Heart left ventricle (tissue), 13 donors: ENCODE data around the gene MYB.

Source experiments
- CTCF ChIP-seq, 12 donors: fragments of 200-600 bp; sonication (generic) in 4 of 12; IDR thresholded peaks; one replicate each; pipeline versions ENCODE4 v1.5.0 to v1.8.0; 2018 to 2022; ENCODE audit warnings: antibody characterized with exemption in 12 of 12, mild to moderate bottlenecking in 5 of 12
- POLR2A ChIP-seq, 2 donors: fragments of 450-650 bp; IDR thresholded peaks; one replicate each; pipeline ENCODE4 v1.6.1; 2017; ENCODE audit warnings: antibody characterized with exemption in 2 of 2, mild to moderate bottlenecking in 2 of 2, moderate library complexity in 2 of 2
- donor health status: ischemic (EF 13 %, LVEDD 7.1; RV severe dilation, severe dysfunction).
- donor health status: DM: no; HTN: yes; CAD: no.
- donor health status: DM: no; HTN: no; CAD: no.
- donor health status: ischemic (EF 25% LVEDD 6.9; RV normal size, moderate dysfunction).
- donor health status: ischemic (EF 25% LVEDD 5.7; RV mildly dilated, moderate dysfunction).
- donor health status: ischemic (EF 35%, LVEDD 5.7; RV mildly dilated, moderate dysfunction).
- donor health status: nonischemic (EF 11% LVEDD 7.7; RV severe dilation, severe dysfunction).
- donor health status: DM: yes; HTN: yes; CAD: no.
- donor health status: PGD.
- donor health status: ischemic (EF 29% LVEDD 5.4; RV normal size, mild dysfunction).
- donor health status: nonischemic (EF 23%, LVEDD 6.1; RV moderate dilation, normal function).

- no peak for TF ChIP-seq CTCF (IDR thresholded peaks at IDR 0.05)
- no peak for TF ChIP-seq POLR2A (IDR thresholded peaks at IDR 0.05)
Observed at GRCh38 chr6:135144673-135145062, 36.4 kb upstream of the MYB start.
